Measurements from ENCODE around the gene LRRN2. TPM values are rescaled to one million over a fixed set of nuclear protein-coding genes. Genes with fewer than 3 reads are reported as not detected.

The LRRN2 gene
- total and polyA plus RNA-seq, 9 of the 15 experiments (the other 6 are each of a cell fraction or from before 2014, with no cell fraction given): 0.05 TPM; not detected in 8

DNA sequence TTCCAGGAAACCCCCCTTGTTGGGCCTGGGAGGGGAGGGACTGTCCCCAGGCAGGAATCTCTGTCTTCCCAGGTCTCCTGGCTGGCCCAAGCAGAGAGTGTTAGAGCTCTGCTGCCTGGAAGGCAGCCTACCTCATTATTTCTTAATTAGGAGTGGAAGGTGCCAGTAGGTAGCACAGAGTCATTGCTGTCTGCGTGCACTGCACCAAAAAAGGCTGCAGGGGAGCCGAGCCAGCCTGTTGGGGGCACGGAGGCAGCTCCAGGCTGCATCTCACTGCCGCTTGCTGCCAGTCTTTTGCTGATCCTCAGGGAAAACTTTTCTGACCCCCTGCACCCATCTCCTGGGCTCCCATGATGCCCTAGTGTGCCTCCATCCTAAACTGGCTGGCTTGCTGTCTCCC, 58.1 kb downstream of the LRRN2 start:
- H3K9ac ChIP-seq (ENCODE audit: insufficient read depth in 1 of 2, low read depth in 2 of 2, low read length in 2 of 2): no peak overlapping the region
- H3K4me1 ChIP-seq (replicated peaks in 1 of 2; ENCODE audit: control insufficient read depth in 2 of 2, insufficient read depth in 2 of 2, low read length in 2 of 2): peaks cover 27 to 51% of the 10 kb centered on the region in 2 experiments
- FAIRE-seq (no peak), DNase-seq (ENCODE audit: extremely low read depth in 1 of 4, low spot score in 3 of 4) (no peak), ATAC-seq (no peak)
- intact Hi-C loops (cut with micrococcal nuclease) (no loop called here), in situ Hi-C loops (cut with MboI) (no loop called here)
- no peaks in the 10 kb centered on the region for H4K20me1 ChIP-seq (replicated peaks; ENCODE audit: control insufficient read depth, insufficient read depth, low read length)
- no peaks in the 10 kb centered on the region for H3K9me3 ChIP-seq (replicated peaks; ENCODE audit: control insufficient read depth, insufficient read depth, low read depth, low read length)
- ChIA-PET POLR2A (no interaction called here), CTCF (ENCODE audit: low intra/inter-chr PET ratio) (interaction anchor here (0.6 kb wide), 1 partner anchor 180 kb away, joined by 3 read pairs; no protein-coding TSS in a partner anchor)
- H3K27me3 ChIP-seq (ENCODE audit: control insufficient read depth in 2 of 2, insufficient read depth in 2 of 2, low read length in 2 of 2): peaks cover 0 to 19% of the 10 kb centered on the region in 2 experiments; a peak in 2 of 5 replicates
- no peaks in the 10 kb centered on the region for H3K79me2 ChIP-seq (ENCODE audit: control insufficient read depth, insufficient read depth, low read length)
- H3K4me2 ChIP-seq (ENCODE audit: insufficient read depth, low read length): no peak overlapping the region
- no TSS peak for BruUV-seq (replicated peaks)
- no peak overlapping the region for H3K27ac ChIP-seq (ENCODE audit: extremely low read depth, low read depth, low read length)
- TF ChIP-seq ILK (tag; IDR thresholded peaks at IDR 0.05; ENCODE audit: borderline replicate concordance, low read depth): no peak
- no peak for TF ChIP-seq RCOR1 (IDR thresholded peaks at IDR 0.05; ENCODE audit: borderline replicate concordance in 1 of 2, low read depth in 2 of 2, low read length in 2 of 2)
- no peak for TF ChIP-seq SMARCE1 (IDR thresholded peaks at IDR 0.05)
- TF ChIP-seq ZNF639 (CRISPR knock-in tag; conservative IDR thresholded peaks at IDR 0.05 in 1 of 2, IDR thresholded peaks at IDR 0.05 in 1 of 2): no peak
- TF ChIP-seq KDM5B (IDR thresholded peaks at IDR 0.05; ENCODE audit: insufficient replicate concordance, low read depth, low read length): no peak
- 0 out of 2 replicates have a peak, but pooled peaks have one; percentile 15 for TF ChIP-seq ZNF583 (CRISPR knock-in tag; IDR thresholded peaks at IDR 0.05)
- TF ChIP-seq, protein P1, sequence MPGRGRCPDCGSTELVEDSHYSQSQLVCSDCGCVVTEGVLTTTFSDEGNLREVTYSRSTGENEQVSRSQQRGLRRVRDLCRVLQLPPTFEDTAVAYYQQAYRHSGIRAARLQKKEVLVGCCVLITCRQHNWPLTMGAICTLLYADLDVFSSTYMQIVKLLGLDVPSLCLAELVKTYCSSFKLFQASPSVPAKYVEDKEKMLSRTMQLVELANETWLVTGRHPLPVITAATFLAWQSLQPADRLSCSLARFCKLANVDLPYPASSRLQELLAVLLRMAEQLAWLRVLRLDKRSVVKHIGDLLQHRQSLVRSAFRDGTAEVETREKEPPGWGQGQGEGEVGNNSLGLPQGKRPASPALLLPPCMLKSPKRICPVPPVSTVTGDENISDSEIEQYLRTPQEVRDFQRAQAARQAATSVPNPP (IDR thresholded peaks at IDR 0.05; ENCODE audit: borderline replicate concordance, insufficient read depth, insufficient read length): no peak
- no peak for TF ChIP-seq SAFB2 (IDR thresholded peaks at IDR 0.05; ENCODE audit: borderline replicate concordance, low read depth, low read length, severe bottlenecking)
- TF ChIP-seq MED1 (CRISPR knock-in tag; IDR thresholded peaks at IDR 0.05; ENCODE audit: borderline replicate concordance): no peak
- TF ChIP-seq, protein P2, sequence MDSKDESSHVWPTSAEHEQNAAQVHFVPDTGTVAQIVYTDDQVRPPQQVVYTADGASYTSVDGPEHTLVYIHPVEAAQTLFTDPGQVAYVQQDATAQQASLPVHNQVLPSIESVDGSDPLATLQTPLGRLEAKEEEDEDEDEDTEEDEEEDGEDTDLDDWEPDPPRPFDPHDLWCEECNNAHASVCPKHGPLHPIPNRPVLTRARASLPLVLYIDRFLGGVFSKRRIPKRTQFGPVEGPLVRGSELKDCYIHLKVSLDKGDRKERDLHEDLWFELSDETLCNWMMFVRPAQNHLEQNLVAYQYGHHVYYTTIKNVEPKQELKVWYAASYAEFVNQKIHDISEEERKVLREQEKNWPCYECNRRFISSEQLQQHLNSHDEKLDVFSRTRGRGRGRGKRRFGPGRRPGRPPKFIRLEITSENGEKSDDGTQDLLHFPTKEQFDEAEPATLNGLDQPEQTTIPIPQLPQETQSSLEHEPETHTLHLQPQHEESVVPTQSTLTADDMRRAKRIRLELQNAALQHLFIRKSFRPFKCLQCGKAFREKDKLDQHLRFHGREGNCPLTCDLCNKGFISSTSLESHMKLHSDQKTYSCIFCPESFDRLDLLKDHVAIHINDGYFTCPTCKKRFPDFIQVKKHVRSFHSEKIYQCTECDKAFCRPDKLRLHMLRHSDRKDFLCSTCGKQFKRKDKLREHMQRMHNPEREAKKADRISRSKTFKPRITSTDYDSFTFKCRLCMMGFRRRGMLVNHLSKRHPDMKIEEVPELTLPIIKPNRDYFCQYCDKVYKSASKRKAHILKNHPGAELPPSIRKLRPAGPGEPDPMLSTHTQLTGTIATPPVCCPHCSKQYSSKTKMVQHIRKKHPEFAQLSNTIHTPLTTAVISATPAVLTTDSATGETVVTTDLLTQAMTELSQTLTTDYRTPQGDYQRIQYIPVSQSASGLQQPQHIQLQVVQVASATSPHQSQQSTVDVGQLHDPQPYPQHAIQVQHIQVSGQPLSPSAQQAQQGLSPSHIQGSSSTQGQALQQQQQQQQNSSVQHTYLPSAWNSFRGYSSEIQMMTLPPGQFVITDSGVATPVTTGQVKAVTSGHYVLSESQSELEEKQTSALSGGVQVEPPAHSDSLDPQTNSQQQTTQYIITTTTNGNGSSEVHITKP (IDR thresholded peaks at IDR 0.05; ENCODE audit: partially characterized antibody): peak; percentile 25
- no peaks in the 10 kb centered on the region for H3K9me1 ChIP-seq (ENCODE audit: control insufficient read depth, insufficient read depth, low read length)
- 18% methylated on average over 4 of the region's 4 CpGs for WGBS (ENCODE audit: insufficient coverage, low coverage, missing lambda C conversion rate)
- no peak overlapping the region for H3K4me3 ChIP-seq
- H2AFZ ChIP-seq (ENCODE audit: low read depth, low read length): no peak overlapping the region
- H3K36me3 ChIP-seq (ENCODE audit: control insufficient read depth, insufficient read depth, low read length): no peaks in the 10 kb centered on the region

Data from K562 (cell line).